Suppressor macrophage treated with lipopolysaccharide for 4 hours (primary cell): ENCODE measurements around the gene CENPH.
"Not testable (repeated sequence)": the region's sequence is repeated elsewhere in the genome, so short reads cannot be mapped to it uniquely, and the experiment has no call there.

Experiments used
- DNase-seq: peaks from one replicate; pipeline ENCODE4 v3.0.0-alpha.2; 2020

Gene CENPH

GRCh38 chr5:69189162-69190086, at the start of gene CENPH:
TSS of gene CENPH (plus strand) at chr5:69189583. CDS start at chr5:69189635, 52 bp downstream.
- DNase-seq, result peak; percentile 94

- DNase-seq, result not testable (repeated sequence)
Observed at GRCh38 chr5:69140239-69140638, 49.1 kb upstream of the CENPH start.

- no peak for DNase-seq
Observed at GRCh38 chr5:69140827-69141226, 48.6 kb upstream of the CENPH start.

GRCh38 chr5:69148576-69148975, 40.8 kb upstream of the CENPH start:
- not testable (repeated sequence) for DNase-seq

GRCh38 chr5:69148981-69149675, 40.3 kb upstream of the CENPH start:
- no peak for DNase-seq

- no peak for DNase-seq
Observed at GRCh38 chr5:69149676-69150010, 39.7 kb upstream of the CENPH start.

- peak; percentile 22 for DNase-seq
Observed at GRCh38 chr5:69152731-69153130, 36.7 kb upstream of the CENPH start.

- DNase-seq, result no peak
Observed at GRCh38 chr5:69156456-69156855, 32.9 kb upstream of the CENPH start.

- no peak for DNase-seq
Observed at GRCh38 chr5:69158039-69158438, 31.3 kb upstream of the CENPH start.

- DNase-seq, result no peak
Observed at GRCh38 chr5:69160651-69161050, 28.7 kb upstream of the CENPH start.

- peak; percentile 98 for DNase-seq
Observed at GRCh38 chr5:69166686-69167492, 22.5 kb upstream of the CENPH start, which contains the start of gene CCNB1. TSS of gene CCNB1 (plus strand) at chr5:69167150. CDS start at chr5:69167263, 113 bp downstream.

- DNase-seq, result peak; percentile 25
Observed at GRCh38 chr5:69167493-69167855, 21.9 kb upstream of the CENPH start.

- DNase-seq, result no peak
Observed at GRCh38 chr5:69167929-69168328, 21.5 kb upstream of the CENPH start.

GRCh38 chr5:69170495-69170894, 18.9 kb upstream of the CENPH start:
- no peak for DNase-seq

GRCh38 chr5:69170969-69171368, 18.4 kb upstream of the CENPH start:
- no peak for DNase-seq

- DNase-seq, result not testable (repeated sequence)
Observed at GRCh38 chr5:69181659-69182293, 7.6 kb upstream of the CENPH start.

GRCh38 chr5:69184621-69185020, 4.8 kb upstream of the CENPH start:
- DNase-seq, result peak; percentile 48

- no peak for DNase-seq
Observed at GRCh38 chr5:69187342-69187741, 2.0 kb upstream of the CENPH start.

GRCh38 chr5:69188811-69189161, 597 bp upstream of the CENPH start:
- DNase-seq, result no peak

- no peak for DNase-seq
Observed at GRCh38 chr5:69202497-69202896, 13.1 kb downstream of the CENPH start.

GRCh38 chr5:69206528-69207190, 17.3 kb downstream of the CENPH start:
- no peak for DNase-seq

GRCh38 chr5:69209602-69210001, 20.2 kb downstream of the CENPH start:
- no peak for DNase-seq
